Fibroblast of lung (primary cell): ENCODE results near the gene DOCK4. TPM values are rescaled to one million over a fixed set of nuclear protein-coding genes. Genes with fewer than 3 reads are reported as not detected.

Source experiments
- DNase-seq, 2 donors: peaks; one replicate each; pipeline versions ENCODE4 v3.0.0 to v3.0.0-alpha.2; 2010; ENCODE audit warnings: low read depth in 2 of 2
- H2AFZ ChIP-seq: 2 replicates; pipeline ENCODE4 v1.5.1; 2012; ENCODE audit warnings: low read length, control low read depth, inconsistent platforms
- H3K27ac ChIP-seq: 2 replicates; pipeline ENCODE4 v1.5.1; 2011; ENCODE audit warnings: low read length, control low read depth; ENCODE audit not compliant: insufficient read depth
- H3K27me3 ChIP-seq: 2 replicates; pipeline ENCODE4 v1.5.1; 2011; ENCODE audit warnings: mild to moderate bottlenecking, low read length; ENCODE audit not compliant: control insufficient read depth, insufficient read depth
- H3K36me3 ChIP-seq: 2 replicates; pipeline ENCODE4 v1.5.1; 2011; ENCODE audit warnings: low read length; ENCODE audit not compliant: control insufficient read depth, insufficient read depth
- H3K4me1 ChIP-seq: 2 replicates; pipeline ENCODE4 v1.5.1; 2011; ENCODE audit warnings: low read length; ENCODE audit not compliant: control insufficient read depth, insufficient read depth; ENCODE audit errors: extremely low read depth
- H3K4me2 ChIP-seq: 2 replicates; pipeline ENCODE4 v1.5.1; 2011; ENCODE audit warnings: low read length, control low read depth; ENCODE audit not compliant: insufficient read depth; ENCODE audit errors: extremely low read depth
- H3K4me3 ChIP-seq, 4 experiments: fragments of 200-600 bp in 1 of 4; sonication (generic) in 1 of 4; replicated peaks in 1 of 4; 2 replicates each; pipeline ENCODE4 v1.5.1; 2011 to 2016; ENCODE audit warnings: low read length in 4 of 4, low read depth in 3 of 4, mild to moderate bottlenecking in 3 of 4, control low read depth in 2 of 4, inconsistent platforms in 1 of 4, mixed read lengths in 1 of 4; ENCODE audit not compliant: insufficient read depth in 1 of 4; ENCODE audit errors: control extremely low read depth in 1 of 4
- H3K79me2 ChIP-seq: 2 replicates; pipeline ENCODE4 v1.5.1; 2012; ENCODE audit warnings: mild to moderate bottlenecking, low read length, inconsistent platforms; ENCODE audit not compliant: control insufficient read depth, insufficient read depth
- H3K9ac ChIP-seq: 2 replicates; pipeline ENCODE4 v1.5.1; 2011; ENCODE audit warnings: mild to moderate bottlenecking, low read length, control low read depth; ENCODE audit not compliant: insufficient read depth
- H3K9me3 ChIP-seq: 2 replicates; pipeline ENCODE4 v1.5.1; 2012; ENCODE audit warnings: low read depth, low read length; ENCODE audit not compliant: control insufficient read depth, insufficient read depth
- H4K20me1 ChIP-seq: 2 replicates; pipeline ENCODE4 v1.5.1; 2011; ENCODE audit warnings: low read length; ENCODE audit not compliant: control insufficient read depth, insufficient read depth; ENCODE audit errors: extremely low read depth
- EZH2 ChIP-seq: IDR thresholded peaks from 2 replicates; pipeline ENCODE4 v1.5.1; 2012; ENCODE audit warnings: low read length, control low read depth, mild to moderate bottlenecking; ENCODE audit errors: missing control alignments
- polyA plus RNA-seq, 2 donors: library from polyadenylated mRNA; depleted of rRNA in 1 of 2; stranded (reverse) in 1 of 2; unstranded in 1 of 2; fragments of >200 nt; gene quantifications; 2 replicates each; pipeline ENCODE4 v1.2.1, GENCODE V29; 2011 to 2012; ENCODE audit warnings: missing spikeins in 1 of 2
- total RNA-seq: library from RNA; depleted of rRNA; stranded (reverse); fragments of >200 nt; gene quantifications from 2 replicates; pipeline ENCODE4 v1.2.1, GENCODE V29; 2014
- TF ChIP-seq, protein P1 (sequence below), 2 donors: IDR thresholded peaks in 1 of 2; conservative IDR thresholded peaks in 1 of 2; 1 replicate in 1 of 2; 2 replicates in 1 of 2; pipeline ENCODE4 v1.5.1; 2011 to 2012; ENCODE audit warnings: low read length in 2 of 2, control low read depth in 1 of 2, inconsistent platforms in 1 of 2, low read depth in 1 of 2, mild to moderate bottlenecking in 1 of 2

The DOCK4 gene
- total and polyA plus RNA-seq, 2 donors (not counting 1 experiment from before 2014, with no cell fraction given): 20.8 to 39.3 TPM

DNA sequence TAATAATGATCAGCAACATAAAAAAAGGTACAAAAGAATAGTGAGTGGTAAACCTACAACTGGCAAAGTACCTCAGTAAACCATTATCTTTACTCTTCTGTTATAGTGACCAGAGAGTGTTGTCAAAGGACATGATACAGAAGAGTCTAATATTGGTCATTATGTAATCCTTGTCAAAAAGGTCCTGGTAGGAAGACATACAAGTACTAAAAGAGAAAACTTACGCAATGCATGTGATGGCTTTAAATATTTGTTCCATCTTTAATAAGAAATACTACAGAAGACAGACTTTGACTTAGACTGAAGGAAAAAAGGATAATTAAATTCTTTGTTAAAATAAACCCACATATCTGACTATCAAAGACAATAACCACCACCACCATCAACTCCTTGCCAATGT lies 6.5 kb downstream of the DOCK4 start:
- H3K79me2 ChIP-seq: peaks cover 67% of the 10 kb centered on the region

DNA sequence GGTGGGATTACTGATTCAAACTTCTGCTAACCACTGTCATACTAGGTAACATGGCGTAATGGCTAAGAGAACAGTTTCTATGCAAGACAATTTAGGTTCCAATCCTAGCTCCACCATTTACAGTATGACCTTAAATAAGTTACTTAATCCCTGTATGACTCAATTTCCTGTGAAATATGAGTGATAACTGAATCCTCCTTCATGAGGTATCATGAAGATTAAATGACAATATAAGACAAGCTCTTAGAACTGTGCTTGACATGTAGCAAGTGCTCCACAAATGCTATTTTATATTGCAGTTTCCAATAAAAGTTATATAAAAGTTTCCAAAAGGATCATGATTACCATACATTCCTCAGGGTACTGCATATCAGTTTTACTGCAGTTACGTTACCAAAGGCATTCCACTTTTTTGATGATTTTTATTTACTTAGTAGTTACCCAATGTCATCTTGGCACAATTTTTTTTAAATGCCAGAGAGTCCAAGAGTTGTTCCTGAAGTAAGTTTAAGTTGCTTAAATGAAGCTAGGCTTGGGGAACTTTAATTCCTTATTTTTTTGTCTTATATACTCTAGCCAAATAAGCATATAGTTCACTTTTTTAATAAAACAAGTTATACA lies 7.1 kb downstream of the DOCK4 start:
- Histone ChIP-seq H3K4me2 (no peak overlapping the region), H3K27me3 (no peaks in the 10 kb centered on the region), H4K20me1 (no peaks in the 10 kb centered on the region), H3K4me1 (no peaks in the 10 kb centered on the region), H3K36me3 (no peaks in the 10 kb centered on the region), H3K9ac (no peak overlapping the region), H3K79me2 (peaks cover 62% of the 10 kb centered on the region), H3K9me3 (no peaks in the 10 kb centered on the region), H2AFZ (no peak overlapping the region), H3K4me3 (no peak overlapping the region), H3K27ac (no peak overlapping the region)
- TF ChIP-seq, protein P1, sequence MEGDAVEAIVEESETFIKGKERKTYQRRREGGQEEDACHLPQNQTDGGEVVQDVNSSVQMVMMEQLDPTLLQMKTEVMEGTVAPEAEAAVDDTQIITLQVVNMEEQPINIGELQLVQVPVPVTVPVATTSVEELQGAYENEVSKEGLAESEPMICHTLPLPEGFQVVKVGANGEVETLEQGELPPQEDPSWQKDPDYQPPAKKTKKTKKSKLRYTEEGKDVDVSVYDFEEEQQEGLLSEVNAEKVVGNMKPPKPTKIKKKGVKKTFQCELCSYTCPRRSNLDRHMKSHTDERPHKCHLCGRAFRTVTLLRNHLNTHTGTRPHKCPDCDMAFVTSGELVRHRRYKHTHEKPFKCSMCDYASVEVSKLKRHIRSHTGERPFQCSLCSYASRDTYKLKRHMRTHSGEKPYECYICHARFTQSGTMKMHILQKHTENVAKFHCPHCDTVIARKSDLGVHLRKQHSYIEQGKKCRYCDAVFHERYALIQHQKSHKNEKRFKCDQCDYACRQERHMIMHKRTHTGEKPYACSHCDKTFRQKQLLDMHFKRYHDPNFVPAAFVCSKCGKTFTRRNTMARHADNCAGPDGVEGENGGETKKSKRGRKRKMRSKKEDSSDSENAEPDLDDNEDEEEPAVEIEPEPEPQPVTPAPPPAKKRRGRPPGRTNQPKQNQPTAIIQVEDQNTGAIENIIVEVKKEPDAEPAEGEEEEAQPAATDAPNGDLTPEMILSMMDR (conservative IDR thresholded peaks at IDR 0.05 in 1 of 2, IDR thresholded peaks at IDR 0.05 in 1 of 2; ENCODE audit: low read depth in 1 of 2, low read length in 2 of 2): no peak
- no peak for TF ChIP-seq EZH2
- peak in 1 of 2 donors; percentile 52 for DNase-seq

More for the DNA sequence above, 6.5 kb downstream of the DOCK4 start:
- Histone ChIP-seq H3K36me3 (no peaks in the 10 kb centered on the region), H3K4me2 (no peak overlapping the region), H2AFZ (no peak overlapping the region), H3K27ac (no peak overlapping the region), H3K9me3 (no peaks in the 10 kb centered on the region), H4K20me1 (no peaks in the 10 kb centered on the region), H3K9ac (no peak overlapping the region), H3K27me3 (no peaks in the 10 kb centered on the region), H3K4me1 (no peaks in the 10 kb centered on the region), H3K4me3 (no peak overlapping the region)
- no peak for DNase-seq
- no peak for TF ChIP-seq EZH2
- TF ChIP-seq, protein P1 (conservative IDR thresholded peaks at IDR 0.05 in 1 of 2, IDR thresholded peaks at IDR 0.05 in 1 of 2; ENCODE audit: low read depth in 1 of 2, low read length in 2 of 2): no peak

DNA sequence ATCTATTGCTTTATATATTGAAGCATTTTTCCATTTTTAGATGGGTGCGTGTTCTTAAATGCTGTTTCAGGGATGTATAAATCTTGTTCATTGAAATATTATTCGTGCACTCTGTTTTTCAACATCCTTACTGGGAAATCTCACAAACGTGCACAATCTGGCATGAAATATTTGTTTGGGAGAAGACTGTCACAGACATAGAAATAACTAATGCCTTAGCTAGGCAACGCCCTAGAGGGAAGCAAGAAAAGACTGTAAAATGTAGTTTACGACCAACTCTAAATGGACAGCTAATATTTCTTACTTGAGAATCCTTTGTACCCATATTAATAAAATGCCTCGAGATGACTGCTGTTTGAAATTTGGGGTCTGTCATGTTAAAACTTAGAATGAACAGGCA lies 8.9 kb downstream of the DOCK4 start:
- Histone ChIP-seq H3K9me3 (no peaks in the 10 kb centered on the region), H3K27me3 (no peaks in the 10 kb centered on the region), H3K9ac (no peak overlapping the region), H2AFZ (no peak overlapping the region), H3K4me3 (no peak overlapping the region), H3K36me3 (no peaks in the 10 kb centered on the region), H3K27ac (no peak overlapping the region), H3K4me1 (no peaks in the 10 kb centered on the region), H3K79me2 (peaks cover 53% of the 10 kb centered on the region), H4K20me1 (no peaks in the 10 kb centered on the region), H3K4me2 (no peak overlapping the region)
- no peak for DNase-seq
- TF ChIP-seq, protein P1 (conservative IDR thresholded peaks at IDR 0.05 in 1 of 2, IDR thresholded peaks at IDR 0.05 in 1 of 2; ENCODE audit: low read depth in 1 of 2, low read length in 2 of 2): no peak
- no peak for TF ChIP-seq EZH2
